ENCODE results near the gene STK11. TPM values are rescaled to one million over a fixed set of nuclear protein-coding genes. Genes with fewer than 3 reads are reported as not detected.

Gene STK11
- total RNA-seq, 1 donor from 2014 or later = 61.6 TPM

DNA sequence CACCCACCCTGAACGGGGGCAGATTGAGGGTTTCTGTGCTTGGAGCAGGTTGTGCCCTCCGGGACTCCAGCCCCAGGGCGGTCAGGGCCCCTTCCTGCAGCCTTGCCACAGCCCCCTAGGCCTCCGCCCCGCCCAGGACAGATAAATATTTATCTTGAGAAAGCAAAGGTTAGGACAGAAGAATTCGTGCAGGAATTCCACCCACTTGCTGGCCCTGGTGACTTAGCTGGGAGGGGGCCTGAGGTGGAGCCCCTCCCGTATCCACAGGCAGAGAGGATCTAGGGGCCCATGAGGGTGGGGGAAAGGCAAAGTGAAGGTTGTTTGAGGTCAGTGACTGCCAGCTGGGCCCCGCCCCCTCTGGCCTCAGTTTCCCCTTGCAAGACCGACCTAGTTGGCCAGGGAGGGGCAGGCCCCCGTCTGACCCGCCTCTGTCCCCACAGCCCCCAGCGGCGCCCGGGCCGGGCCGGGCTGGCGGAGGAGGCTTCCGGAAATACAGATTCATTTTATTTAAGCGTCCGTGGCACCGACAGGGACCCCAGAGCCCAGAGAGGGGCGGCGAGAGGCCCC lies 48.0 kb downstream of the STK11 start:
- Histone ChIP-seq H3K9me3 (ENCODE audit: insufficient read depth, low read depth, low read length) (no peaks in the 10 kb centered on the region), H3K27me3 (ENCODE audit: insufficient read depth, low read length) (no peaks in the 10 kb centered on the region), H3K9ac (ENCODE audit: low read length) (peak overlapping the region; percentile 88), H3K4me1 (ENCODE audit: insufficient read depth, low read length) (peaks cover 43% of the 10 kb centered on the region), H3K4me3 (ENCODE audit: insufficient read depth, low read depth, low read length) (peak overlapping the region; percentile 48), H3K4me2 (ENCODE audit: low read length) (peak overlapping the region; percentile 100), H4K20me1 (ENCODE audit: insufficient read depth, low read length) (peaks cover 67% of the 10 kb centered on the region), H3K36me3 (ENCODE audit: insufficient read depth, low read length) (peaks cover 24% of the 10 kb centered on the region), H2AFZ (ENCODE audit: low read depth, low read length) (no peak overlapping the region), H3K79me2 (ENCODE audit: insufficient read depth, low read length) (peaks cover 76% of the 10 kb centered on the region), H3K27ac (ENCODE audit: low read depth, low read length) (peak overlapping the region; percentile 89)
- H3K27ac Mint-ChIP-seq (ENCODE audit: unreplicated experiment) = peak overlapping the region; percentile 87
- H3K4me1 Mint-ChIP-seq (ENCODE audit: low read depth, unreplicated experiment) = peaks cover 10% of the 10 kb centered on the region
- no peaks in the 10 kb centered on the region for H3K27me3 Mint-ChIP-seq (ENCODE audit: low read depth, unreplicated experiment)
- H3K9me3 Mint-ChIP-seq (ENCODE audit: unreplicated experiment) = no peaks in the 10 kb centered on the region
- TF ChIP-seq, protein P1, sequence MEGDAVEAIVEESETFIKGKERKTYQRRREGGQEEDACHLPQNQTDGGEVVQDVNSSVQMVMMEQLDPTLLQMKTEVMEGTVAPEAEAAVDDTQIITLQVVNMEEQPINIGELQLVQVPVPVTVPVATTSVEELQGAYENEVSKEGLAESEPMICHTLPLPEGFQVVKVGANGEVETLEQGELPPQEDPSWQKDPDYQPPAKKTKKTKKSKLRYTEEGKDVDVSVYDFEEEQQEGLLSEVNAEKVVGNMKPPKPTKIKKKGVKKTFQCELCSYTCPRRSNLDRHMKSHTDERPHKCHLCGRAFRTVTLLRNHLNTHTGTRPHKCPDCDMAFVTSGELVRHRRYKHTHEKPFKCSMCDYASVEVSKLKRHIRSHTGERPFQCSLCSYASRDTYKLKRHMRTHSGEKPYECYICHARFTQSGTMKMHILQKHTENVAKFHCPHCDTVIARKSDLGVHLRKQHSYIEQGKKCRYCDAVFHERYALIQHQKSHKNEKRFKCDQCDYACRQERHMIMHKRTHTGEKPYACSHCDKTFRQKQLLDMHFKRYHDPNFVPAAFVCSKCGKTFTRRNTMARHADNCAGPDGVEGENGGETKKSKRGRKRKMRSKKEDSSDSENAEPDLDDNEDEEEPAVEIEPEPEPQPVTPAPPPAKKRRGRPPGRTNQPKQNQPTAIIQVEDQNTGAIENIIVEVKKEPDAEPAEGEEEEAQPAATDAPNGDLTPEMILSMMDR (IDR thresholded peaks at IDR 0.05; ENCODE audit: insufficient read depth, low read depth, low read length) = no peak
- TF ChIP-seq EZH2 (IDR thresholded peaks at IDR 0.05; ENCODE audit: insufficient read depth, low read length) = no peak
- no peak for FAIRE-seq
- peak; percentile 80 for DNase-seq (ENCODE audit: low read depth)
- H3K36me3 Mint-ChIP-seq (ENCODE audit: low read depth, unreplicated experiment) = peaks cover 6% of the 10 kb centered on the region
- H3K4me3 Mint-ChIP-seq (ENCODE audit: unreplicated experiment) = peak overlapping the region; percentile 57

DNA sequence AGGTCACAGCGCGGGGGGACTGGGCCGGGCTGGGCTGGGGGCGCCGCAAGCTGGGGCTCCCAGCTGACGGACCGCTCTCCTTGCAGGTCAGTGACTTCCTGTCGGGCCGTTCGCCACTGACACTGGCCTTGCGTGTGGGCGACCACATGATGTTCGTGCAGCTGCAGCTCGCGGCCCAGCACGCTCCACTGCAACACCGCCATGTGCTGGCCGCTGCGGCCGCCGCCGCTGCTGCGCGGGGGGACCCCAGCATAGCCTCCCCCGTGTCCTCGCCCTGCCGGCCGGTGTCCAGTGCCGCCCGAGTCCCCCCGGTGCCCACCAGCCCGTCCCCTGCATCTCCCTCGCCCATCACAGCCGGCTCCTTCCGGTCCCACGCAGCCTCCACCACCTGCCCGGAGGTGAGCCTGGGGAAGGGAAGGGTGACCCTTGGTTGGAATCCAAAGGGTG lies 48.5 kb downstream of the STK11 start:
- FAIRE-seq = no peak
- Histone ChIP-seq H3K36me3 (ENCODE audit: insufficient read depth, low read length) (peaks cover 24% of the 10 kb centered on the region), H3K9ac (ENCODE audit: low read length) (peak overlapping the region; percentile 88), H3K4me3 (ENCODE audit: insufficient read depth, low read depth, low read length) (no peak overlapping the region), H4K20me1 (ENCODE audit: insufficient read depth, low read length) (peaks cover 72% of the 10 kb centered on the region), H3K27me3 (ENCODE audit: insufficient read depth, low read length) (no peaks in the 10 kb centered on the region), H3K9me3 (ENCODE audit: insufficient read depth, low read depth, low read length) (no peaks in the 10 kb centered on the region), H2AFZ (ENCODE audit: low read depth, low read length) (no peak overlapping the region), H3K4me2 (ENCODE audit: low read length) (peak overlapping the region; percentile 100), H3K4me1 (ENCODE audit: insufficient read depth, low read length) (peaks cover 48% of the 10 kb centered on the region), H3K79me2 (ENCODE audit: insufficient read depth, low read length) (peaks cover 76% of the 10 kb centered on the region), H3K27ac (ENCODE audit: low read depth, low read length) (peak overlapping the region; percentile 89)
- H3K9me3 Mint-ChIP-seq (ENCODE audit: unreplicated experiment) = no peaks in the 10 kb centered on the region
- H3K4me3 Mint-ChIP-seq (ENCODE audit: unreplicated experiment) = peak overlapping the region; percentile 62
- TF ChIP-seq, protein P1 (IDR thresholded peaks at IDR 0.05; ENCODE audit: insufficient read depth, low read depth, low read length) = no peak
- no peak for TF ChIP-seq EZH2 (IDR thresholded peaks at IDR 0.05; ENCODE audit: insufficient read depth, low read length)
- H3K27ac Mint-ChIP-seq (ENCODE audit: unreplicated experiment) = no peak overlapping the region
- DNase-seq (ENCODE audit: low read depth) = no peak
- no peaks in the 10 kb centered on the region for H3K27me3 Mint-ChIP-seq (ENCODE audit: low read depth, unreplicated experiment)
- H3K36me3 Mint-ChIP-seq (ENCODE audit: low read depth, unreplicated experiment) = peaks cover 6% of the 10 kb centered on the region
- H3K4me1 Mint-ChIP-seq (ENCODE audit: low read depth, unreplicated experiment) = peaks cover 15% of the 10 kb centered on the region

DNA sequence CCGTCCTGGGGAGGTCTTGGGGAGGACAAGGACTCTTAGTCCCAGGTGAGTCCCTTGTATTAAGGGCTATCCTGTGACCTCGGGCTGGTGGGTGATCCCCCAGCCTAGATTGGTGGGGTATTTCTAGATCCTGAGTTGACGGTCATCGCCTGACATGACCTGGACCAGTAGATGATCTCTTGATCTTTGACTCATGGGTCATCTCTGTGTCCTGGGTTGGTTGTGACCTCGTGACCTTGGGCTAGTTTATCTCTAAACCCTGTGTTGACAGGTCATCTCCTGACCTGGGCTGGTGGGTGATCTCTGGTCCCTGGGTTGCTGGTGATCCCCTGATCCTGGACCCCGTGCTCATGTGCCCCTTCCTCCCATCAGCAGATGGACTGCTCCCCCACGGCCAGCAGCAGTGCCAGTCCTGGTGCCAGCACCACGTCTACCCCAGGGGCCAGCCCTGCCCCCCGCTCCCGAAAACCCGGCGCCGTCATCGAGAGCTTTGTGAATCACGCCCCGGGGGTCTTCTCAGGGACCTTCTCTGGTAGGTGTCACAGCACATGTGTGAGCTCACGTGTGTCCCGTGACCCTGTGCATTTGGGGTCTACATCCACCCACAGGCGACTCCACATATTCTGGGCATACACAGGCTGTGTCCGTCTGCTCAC lies 49.1 kb downstream of the STK11 start:
- peaks cover 78% of the 10 kb centered on the region for H4K20me1 ChIP-seq (ENCODE audit: insufficient read depth, low read length)
- peaks cover 15% of the 10 kb centered on the region for H3K4me1 Mint-ChIP-seq (ENCODE audit: low read depth, unreplicated experiment)
- TF ChIP-seq, protein P1 (IDR thresholded peaks at IDR 0.05; ENCODE audit: insufficient read depth, low read depth, low read length) = no peak
- TF ChIP-seq EZH2 (IDR thresholded peaks at IDR 0.05; ENCODE audit: insufficient read depth, low read length) = no peak
- H3K27me3 ChIP-seq (ENCODE audit: insufficient read depth, low read length) = no peaks in the 10 kb centered on the region
- peak overlapping the region; percentile 62 for H3K4me3 Mint-ChIP-seq (ENCODE audit: unreplicated experiment)
- peaks cover 6% of the 10 kb centered on the region for H3K36me3 Mint-ChIP-seq (ENCODE audit: low read depth, unreplicated experiment)
- peak overlapping the region; percentile 39 for H3K9ac ChIP-seq (ENCODE audit: low read length)
- peak overlapping the region; percentile 89 for H3K27ac ChIP-seq (ENCODE audit: low read depth, low read length)
- FAIRE-seq (no peak), DNase-seq (ENCODE audit: low read depth) (no peak)
- peak overlapping the region; percentile 100 for H3K4me2 ChIP-seq (ENCODE audit: low read length)
- peaks cover 24% of the 10 kb centered on the region for H3K36me3 ChIP-seq (ENCODE audit: insufficient read depth, low read length)
- H3K4me3 ChIP-seq (ENCODE audit: insufficient read depth, low read depth, low read length) = no peak overlapping the region
- H3K27me3 Mint-ChIP-seq (ENCODE audit: low read depth, unreplicated experiment) = no peaks in the 10 kb centered on the region
- no peaks in the 10 kb centered on the region for H3K9me3 ChIP-seq (ENCODE audit: insufficient read depth, low read depth, low read length)
- peak overlapping the region; percentile 69 for H3K27ac Mint-ChIP-seq (ENCODE audit: unreplicated experiment)
- no peak overlapping the region for H2AFZ ChIP-seq (ENCODE audit: low read depth, low read length)
- peaks cover 54% of the 10 kb centered on the region for H3K4me1 ChIP-seq (ENCODE audit: insufficient read depth, low read length)
- no peaks in the 10 kb centered on the region for H3K9me3 Mint-ChIP-seq (ENCODE audit: unreplicated experiment)
- H3K79me2 ChIP-seq (ENCODE audit: insufficient read depth, low read length) = peaks cover 75% of the 10 kb centered on the region
